HG03139 (cell line): Measurements from ENCODE around the gene RSKR.
"Not testable (repeated sequence)": the region's sequence is repeated elsewhere in the genome, so short reads cannot be mapped to it uniquely, and the experiment has no call there.

Experiments
- ATAC-seq: cut with Tn5 transposase; IDR thresholded peaks from one replicate; pipeline ENCODE4 v1.9.1; 2021; ENCODE audit not compliant: unreplicated experiment

The RSKR gene

DNA sequence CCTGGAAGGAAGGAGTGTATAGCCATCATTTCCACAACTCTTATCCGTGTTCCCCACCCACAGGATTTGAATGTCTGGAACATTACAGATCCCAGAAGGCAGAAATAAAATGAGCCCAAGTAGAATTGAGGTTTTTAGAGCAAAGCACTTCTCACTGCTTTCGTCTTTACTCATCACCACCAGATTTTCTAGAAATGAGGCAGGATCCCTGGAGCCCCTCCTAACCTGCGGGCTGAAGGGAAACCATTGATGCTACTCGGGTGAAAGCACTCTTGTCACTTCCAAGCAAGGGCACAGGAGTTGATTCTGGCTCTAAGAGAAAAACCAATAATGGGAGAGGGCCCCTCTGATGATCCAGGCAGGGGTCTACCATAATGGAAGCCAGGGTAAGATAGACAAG lies 34.5 kb downstream of the RSKR start:
- ATAC-seq: no peak

DNA sequence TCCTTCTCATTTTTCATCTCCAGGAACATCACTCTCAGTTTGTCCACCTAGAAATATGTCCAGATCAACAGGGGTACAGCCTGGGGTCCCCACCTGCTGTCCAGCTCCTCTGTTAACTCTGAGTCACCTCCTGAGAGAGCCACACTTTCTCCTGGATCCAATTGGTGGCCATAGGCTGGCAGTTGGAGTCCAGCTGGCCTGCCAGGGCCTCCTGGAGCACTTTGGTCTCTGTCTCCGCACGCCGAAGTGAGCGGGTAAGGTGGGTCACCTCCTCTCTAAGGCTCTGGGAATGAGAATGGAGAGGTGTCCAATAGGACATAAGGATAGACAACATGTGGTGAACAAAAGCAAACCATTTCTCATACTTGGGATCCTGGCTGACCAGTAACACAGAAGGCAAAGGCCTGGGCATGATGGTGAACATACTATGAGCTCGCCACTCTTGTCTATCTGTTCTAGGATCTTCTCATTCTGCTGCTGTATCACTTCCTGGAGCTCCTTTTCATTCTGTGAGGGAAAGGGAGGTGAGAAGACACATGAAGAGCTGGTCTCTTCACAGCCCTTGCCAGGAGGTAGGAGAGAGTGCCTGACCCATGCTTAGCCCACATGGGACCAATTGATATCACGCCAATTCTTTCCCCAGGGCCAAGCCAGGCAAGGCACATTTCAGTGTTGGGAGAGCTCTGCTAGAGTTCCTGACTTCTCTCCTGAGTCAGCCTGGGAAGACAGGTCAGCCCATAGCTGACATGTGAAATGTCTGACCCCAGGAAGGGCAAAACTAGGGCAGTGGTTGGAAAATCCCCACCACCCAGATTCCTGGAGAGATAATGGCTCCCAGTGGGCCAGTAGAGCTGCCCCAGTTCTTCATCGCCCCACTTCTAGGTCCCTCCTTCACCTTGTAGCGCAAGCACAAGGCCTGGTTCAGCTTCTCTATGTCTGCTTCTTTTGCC lies 35.5 kb downstream of the RSKR start:
- ATAC-seq: no peak

DNA sequence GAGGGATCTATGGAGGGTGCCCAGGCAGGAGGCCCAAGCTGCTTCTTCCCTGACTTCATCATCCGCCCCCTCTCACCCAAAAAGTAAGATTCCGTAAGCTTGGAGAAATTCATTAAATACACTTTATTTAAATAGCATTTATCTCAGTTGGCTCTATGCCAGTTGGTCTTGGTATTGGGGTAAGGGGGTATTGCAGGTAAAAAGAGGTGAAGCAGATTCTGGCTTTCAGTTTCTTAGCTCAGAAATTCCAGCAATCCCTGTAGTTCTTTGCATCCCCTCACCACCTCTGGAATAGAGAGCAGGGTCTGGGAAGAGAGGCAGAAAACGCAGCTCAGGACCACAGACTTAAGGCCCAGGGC lies 36.5 kb downstream of the RSKR start:
- no peak for ATAC-seq

DNA sequence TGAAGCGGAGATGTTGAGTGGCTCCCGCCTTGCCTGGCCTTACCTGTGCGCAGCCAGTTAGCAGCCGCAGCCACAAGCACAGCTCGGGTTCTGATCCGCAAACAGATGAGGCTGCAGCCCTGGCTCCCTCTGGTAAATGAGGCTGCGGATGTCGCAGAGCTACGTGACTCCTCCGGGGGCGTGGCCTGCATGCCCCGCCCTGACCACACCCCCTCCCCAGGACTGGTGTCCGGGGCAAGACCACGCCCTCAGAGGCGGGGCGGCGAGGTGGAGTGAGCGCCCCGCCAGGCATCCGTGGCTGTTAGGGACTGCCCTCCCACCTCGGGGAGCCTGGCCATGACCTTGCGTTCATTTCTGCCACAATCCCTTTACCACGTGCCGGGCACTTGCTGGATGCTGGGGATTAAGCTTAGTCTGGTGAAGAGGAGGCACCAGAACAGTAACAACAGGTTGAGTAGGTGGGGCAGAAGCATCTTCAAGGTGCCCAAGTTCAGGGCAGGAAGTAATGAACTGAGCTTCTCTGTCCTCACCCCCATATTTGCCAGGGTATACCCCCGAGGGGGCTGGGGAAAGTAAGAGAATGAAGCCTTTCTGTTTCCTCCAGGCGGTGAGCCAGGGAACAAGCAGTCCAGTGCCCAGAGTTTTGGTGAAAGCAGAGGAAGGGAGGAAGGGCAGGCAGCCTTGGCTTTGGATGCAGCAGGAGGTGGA lies 37.1 kb downstream of the RSKR start, which contains the start of gene ALDOC:
Gene ALDOC (minus strand): TSS at position 138 of the 708 bp plus-strand sequence. CDS start 1,363 bp downstream, outside the sequence.
- peak; percentile 78 for ATAC-seq

DNA sequence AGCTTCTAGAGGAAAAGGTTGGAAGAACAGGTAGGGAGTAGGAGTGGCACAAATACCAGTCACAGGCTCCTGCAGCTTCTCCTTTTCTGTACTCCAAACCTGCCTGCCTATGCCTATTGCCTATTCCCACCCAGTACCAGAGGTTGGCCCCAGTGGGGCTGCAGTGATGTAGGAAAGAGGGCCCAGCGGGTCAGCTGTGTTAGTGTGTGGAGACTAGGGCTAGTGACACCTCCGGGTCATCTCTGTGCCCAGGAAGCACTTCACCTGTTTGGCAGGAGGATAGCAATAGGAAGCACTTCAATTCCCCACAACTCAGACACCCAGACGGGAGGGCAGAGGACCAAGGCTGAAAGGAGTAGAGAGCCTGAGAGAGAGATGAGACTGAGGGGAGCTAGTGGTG lies 38.0 kb downstream of the RSKR start:
- not testable (repeated sequence) for ATAC-seq

DNA sequence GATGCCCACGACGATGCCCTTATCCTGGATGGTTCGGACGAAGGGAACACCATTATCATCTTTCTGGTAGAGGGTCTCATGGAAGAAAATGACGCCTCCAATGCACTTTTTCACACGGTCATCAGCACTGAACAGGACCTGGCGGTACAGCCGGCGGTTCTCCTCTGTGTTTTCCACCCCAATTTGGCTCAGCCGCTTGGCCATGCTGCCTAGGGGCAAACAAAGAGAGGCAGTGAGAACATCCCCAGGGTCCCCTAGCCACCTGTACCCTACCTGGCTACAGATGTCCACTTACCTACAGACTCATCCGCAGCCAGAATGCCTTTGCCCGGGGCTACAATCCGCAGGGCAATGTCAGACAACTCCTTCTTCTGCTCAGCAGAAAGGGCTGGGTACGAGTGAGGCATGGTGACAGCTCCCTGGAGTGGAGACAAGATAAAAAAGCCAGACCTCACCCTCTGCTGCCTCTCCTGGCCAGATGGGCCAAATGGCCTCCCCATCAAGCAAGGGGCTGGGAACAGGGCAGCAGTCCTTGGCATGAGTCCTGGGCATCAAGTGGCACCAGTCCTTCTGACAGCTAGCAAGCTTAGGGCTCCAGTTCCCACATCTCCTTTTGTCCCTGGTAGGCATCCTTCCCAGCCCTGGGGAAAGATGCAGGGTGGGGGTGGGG lies 38.7 kb downstream of the RSKR start:
- no peak for ATAC-seq

DNA sequence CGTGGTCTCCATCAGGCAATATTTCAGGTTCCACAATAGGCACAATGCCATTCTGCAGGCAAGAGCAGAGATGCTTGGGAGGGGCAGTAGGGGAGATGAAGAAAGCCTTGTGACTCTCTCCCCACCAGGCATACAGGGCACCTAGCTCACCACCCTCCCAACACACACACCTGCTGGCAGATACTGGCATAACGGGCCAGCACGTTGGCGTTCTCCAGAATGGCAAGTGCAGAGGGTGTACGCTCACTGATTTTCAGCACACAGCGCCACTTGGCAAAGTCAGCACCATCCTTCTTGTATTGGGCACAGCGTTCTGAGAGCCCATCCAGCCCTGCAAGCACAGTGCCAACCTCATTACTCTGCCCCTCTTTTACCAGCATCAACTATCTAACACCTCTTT lies 39.5 kb downstream of the RSKR start:
- ATAC-seq: no peak

DNA sequence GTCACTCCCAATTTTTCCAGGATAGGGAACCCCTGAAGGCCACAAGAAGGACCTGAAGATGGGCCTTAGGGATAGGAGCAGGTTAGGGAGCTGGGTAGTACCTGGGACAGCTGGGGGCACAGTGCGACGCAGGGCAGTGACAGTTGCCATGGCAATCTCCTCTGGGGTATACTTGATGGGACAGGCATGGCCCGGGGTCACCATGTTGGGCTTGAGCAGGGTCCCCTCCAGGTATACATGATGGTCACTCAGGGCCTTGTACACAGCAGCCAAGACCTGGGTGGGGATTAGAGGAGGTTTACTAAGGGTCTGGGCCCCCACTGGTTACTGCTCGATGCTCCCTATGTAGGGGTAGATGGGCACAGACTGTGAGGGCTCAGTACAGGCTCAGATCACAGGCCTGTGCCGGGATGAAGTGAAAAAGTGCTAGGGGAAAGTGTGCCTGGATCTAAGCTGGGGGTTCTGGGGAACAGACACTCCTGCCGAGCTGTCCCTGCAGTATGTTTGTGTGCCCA lies 40.0 kb downstream of the RSKR start:
- no peak for ATAC-seq

DNA sequence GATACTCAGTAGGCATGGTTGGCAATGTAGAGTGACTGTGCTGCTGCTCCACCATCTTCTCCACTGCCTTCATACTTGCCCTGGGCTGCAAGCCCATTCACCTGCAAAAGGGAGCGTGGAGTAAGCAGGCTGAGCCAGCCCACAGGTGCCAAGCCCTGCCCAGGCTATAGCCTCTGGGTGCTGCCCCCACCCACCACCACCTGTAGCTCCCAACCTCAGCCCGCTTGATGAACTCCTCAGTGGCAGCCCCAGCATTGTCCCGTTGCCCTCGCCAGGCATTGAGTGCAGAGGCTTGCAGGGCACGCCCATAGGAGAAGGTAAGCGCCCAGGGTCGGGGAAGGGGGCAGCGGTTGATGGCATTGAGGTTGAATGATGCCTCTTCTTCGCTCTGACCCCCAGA lies 40.5 kb downstream of the RSKR start:
- ATAC-seq: no peak

DNA sequence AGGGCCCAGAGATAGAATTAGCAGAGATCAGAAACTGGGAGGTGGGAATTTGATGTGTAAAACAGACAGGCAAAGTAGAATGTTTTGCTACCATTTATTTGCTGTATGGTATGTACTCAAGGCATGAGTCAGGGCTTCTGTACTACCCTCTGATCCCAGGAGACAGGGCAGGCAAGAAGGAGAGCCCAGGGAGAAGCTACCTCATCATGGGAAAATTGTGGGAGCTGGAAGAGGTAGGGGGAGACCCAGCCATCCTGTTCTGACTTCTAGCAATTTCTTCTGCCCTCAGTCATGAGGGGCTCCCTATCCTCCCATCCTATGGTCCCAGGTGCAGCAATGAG lies 41.0 kb downstream of the RSKR start:
- no peak for ATAC-seq

DNA sequence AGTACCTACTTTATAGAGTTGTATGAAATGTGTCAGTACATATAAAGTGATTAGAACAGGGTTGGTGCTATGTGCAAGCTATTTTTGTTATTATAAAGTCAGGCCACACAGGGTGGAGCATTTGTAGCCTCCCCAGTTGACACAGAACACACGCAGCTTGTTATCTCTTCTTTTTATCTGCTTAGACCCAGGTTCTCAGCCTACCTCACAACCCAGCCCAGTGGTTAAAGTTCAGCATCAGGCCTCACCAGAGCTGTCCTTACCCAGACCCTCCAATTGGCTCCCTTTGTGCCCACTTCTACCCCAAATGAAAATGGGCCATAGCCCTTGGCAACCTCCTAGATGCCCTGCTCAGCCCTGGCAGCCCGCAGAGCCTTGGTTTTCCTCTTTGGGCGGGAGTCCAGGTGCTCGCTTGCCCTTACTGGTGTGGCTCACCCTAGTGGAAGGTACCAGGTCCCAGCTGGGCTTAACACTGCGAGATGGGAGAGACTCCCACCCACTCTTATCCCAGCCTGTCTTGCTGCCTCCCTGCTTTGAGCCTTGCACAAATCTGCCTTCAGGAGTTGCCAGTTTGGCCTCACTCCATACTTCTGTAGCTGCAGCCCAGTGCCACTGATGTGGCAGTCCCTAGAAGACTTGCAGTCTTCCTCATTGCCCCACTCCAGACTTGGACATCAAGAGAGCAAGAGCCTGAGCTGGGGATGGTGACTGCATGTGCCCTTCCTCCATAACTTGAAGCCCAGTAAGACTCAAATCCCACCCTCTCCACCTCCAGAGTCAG lies 41.5 kb downstream of the RSKR start:
- ATAC-seq: no peak

DNA sequence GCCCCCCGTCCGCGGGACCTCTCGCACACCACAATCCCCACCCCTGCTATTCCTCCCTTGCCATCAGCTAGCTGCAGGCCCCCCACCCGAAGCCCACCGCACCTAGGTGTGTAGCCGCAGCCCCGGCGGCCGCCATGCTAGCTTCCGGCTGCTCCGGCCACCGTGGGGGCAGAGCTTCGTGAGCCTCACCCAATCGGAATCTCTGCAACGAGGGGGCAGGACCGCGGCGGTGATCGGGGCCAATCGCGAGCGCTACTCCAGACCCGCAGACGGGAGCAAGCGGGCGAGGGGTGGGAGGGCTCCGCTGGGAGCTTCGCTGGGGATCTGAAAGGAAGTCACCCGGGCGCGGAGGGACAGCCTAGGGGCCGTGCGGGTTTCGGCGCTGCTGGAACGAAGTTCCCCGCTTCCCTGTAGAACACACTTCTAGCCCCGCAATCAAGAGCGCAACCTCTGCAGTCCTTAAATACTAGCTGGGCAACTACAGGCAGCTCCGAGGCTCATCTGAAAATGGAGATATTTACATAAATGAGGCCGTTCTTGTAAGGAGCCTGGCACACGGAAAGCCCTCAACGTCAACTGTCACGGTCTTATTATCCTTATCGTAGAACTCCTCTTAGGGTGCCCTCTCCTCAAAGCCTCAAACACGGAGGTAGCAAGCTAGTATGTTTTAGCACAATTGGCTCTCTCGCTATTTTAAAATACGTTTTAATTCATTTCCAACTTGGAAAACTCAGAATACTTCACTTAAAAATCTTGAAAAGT lies 42.4 kb downstream of the RSKR start, which contains the start of gene PIGS:
Gene PIGS (minus strand): TSS at position 164 of the 762 bp plus-strand sequence. CDS start 28 bp downstream, at position 136.
- ATAC-seq: peak; percentile 86

DNA sequence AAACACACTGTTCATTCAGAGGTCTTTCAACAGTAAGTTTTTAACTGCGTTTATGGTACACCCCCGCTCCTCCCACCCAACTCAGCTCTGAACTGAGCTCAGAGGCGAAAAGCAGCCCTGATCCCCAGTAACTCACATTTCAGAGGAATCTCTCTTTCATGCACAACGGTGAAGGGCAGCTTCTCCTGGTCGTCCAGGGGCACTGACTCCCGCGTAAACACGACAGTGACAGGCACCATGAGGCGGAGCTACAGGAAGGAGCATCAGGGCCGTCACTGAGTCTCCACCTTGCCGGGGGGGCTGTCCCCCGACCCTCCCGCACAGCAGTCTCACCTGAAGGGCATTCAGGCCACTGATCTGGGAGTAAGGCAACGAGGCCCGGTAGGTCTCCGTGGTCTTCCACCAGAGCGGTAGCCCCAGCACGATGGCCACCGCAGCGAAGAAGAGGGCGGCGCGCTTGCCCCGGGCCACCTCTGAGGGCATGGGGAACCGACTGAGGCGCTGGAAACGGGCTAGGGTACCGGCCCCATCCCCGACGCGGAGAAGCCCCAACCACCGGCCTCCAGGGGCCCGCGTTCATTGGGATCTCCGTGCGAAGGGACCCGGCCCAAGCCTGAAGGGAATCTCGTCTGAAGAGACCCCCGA lies 43.1 kb downstream of the RSKR start:
- peak; percentile 6 for ATAC-seq

DNA sequence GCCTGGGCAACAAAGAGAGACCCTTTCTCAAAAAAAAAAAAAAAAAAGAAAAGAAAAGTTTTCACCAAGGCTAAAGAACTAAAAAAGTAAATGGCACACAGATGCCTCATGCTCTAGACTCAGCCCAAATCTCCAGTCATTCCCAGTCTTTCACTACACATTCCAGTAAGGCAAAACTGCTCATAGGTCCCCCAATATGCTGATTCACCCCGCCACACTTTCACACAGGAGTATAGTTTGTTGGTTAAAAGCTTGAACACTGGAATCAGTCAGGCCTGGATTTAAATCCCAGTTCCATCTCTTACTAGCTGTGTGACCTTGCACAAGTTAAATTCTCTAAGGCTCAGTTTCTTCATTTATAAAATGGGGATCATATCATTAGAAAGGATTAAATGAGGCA lies 44.5 kb downstream of the RSKR start:
- no peak for ATAC-seq

DNA sequence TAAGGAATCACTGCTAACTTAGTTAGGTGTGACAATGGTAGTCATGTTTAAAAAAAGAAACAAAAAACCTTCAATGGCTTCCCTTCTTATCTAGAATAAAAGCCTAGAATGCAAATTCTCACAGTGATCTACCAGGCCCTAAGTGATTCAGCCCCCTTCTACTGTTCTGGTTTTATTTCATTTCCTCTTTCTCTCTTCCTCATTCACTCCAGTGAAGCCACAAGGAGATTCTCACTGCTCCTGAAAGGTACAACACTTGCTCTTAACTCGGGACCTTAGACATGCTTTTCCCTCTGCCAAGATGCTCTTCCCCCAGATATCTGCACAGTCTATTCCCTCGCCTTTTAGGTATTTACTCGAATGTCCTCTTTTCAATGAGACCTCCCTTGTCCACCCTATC lies 46.4 kb downstream of the RSKR start:
- ATAC-seq: no peak

DNA sequence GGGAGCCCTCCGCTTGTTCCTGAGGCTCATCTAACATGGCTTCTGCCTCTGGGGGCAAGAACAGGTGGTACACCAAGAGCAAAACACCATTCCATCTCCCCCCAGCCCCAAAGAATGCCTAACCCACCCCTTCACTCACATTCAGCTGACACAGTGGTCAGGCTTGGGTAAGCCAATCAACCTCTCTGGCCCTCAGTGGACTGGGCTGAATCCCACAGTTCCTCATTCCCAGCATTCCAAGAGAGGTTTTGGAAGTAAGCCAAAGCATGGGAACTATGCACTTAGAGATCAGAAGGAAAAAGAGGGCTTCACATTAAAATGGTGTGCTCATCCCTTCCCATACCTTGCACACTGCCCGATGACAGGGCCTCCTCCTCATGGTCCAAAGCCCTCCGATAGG lies 50.5 kb downstream of the RSKR start:
- ATAC-seq: no peak
